Astrocyte (in vitro differentiated cells and primary cell): ENCODE data around the gene PPIL4.

Source experiments
- EZH2 ChIP-seq: IDR thresholded peaks from 2 replicates; pipeline ENCODE4 v1.6.1; 2012; ENCODE audit warnings: mild to moderate bottlenecking, low read length, inconsistent platforms; ENCODE audit not compliant: insufficient read depth
- TF ChIP-seq, protein P1 (sequence below): IDR thresholded peaks from 2 replicates; pipeline ENCODE4 v1.5.1; 2011; ENCODE audit warnings: low read depth, mild to moderate bottlenecking, inconsistent platforms, low read length, moderate library complexity; ENCODE audit not compliant: insufficient read depth

DNA sequence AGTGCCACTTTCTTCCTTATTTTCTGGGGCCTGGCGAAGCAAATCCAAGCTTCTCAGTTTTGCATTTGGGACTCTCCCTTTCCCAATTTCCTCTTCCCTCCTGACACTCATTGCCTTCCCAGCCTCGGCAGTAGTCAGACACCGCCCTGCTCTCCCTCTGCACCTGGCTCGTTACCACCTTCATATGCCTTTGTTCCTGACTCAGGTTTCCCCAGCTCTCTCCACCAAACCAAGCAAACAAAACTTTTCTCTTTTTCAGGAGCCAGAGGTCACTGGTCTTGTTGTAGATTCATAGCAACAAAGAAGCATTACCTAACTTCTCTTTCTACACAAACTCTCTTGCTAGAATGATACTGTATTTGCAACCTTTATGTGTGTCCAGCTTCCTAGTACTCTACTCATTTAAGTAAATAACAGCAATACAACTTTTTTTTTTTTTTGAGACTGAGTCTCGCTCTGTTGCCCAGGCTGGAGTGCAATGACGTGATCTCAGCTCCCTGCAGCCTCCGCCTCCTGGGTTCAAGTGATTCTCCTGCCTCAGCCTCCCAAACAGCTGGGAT is 52.0 kb downstream of the PPIL4 start:
- TF ChIP-seq, protein P1, sequence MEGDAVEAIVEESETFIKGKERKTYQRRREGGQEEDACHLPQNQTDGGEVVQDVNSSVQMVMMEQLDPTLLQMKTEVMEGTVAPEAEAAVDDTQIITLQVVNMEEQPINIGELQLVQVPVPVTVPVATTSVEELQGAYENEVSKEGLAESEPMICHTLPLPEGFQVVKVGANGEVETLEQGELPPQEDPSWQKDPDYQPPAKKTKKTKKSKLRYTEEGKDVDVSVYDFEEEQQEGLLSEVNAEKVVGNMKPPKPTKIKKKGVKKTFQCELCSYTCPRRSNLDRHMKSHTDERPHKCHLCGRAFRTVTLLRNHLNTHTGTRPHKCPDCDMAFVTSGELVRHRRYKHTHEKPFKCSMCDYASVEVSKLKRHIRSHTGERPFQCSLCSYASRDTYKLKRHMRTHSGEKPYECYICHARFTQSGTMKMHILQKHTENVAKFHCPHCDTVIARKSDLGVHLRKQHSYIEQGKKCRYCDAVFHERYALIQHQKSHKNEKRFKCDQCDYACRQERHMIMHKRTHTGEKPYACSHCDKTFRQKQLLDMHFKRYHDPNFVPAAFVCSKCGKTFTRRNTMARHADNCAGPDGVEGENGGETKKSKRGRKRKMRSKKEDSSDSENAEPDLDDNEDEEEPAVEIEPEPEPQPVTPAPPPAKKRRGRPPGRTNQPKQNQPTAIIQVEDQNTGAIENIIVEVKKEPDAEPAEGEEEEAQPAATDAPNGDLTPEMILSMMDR, result no peak
- TF ChIP-seq EZH2, result no peak
